HG03103 (cell line): ENCODE results near the gene TEX19.
"Not testable (repeated sequence)": the region's sequence is repeated elsewhere in the genome, so short reads cannot be mapped to it uniquely, and the experiment has no call there.

ENCODE experiments used
- ATAC-seq: cut with Tn5 transposase; IDR thresholded peaks from one replicate; pipeline ENCODE4 v1.9.1; 2021; ENCODE audit warnings: low read depth; ENCODE audit not compliant: unreplicated experiment

Gene TEX19

GRCh38 chr17:82333279-82334171 lies 25.5 kb upstream of the TEX19 start, which contains the start of gene SECTM1:
TSS of gene SECTM1 (minus strand) at chr17:82333766. CDS start at chr17:82327240, 6,526 bp downstream.
- no peak for ATAC-seq

- ATAC-seq = no peak
Measured at GRCh38 chr17:82334204-82334621, 24.8 kb upstream of the TEX19 start.

GRCh38 chr17:82334622-82335394 lies 24.2 kb upstream of the TEX19 start:
- no peak for ATAC-seq

GRCh38 chr17:82338858-82339633 lies 20.0 kb upstream of the TEX19 start:
- ATAC-seq = no peak

- no peak for ATAC-seq
Measured at GRCh38 chr17:82339634-82340580, 19.1 kb upstream of the TEX19 start.

GRCh38 chr17:82342361-82343079 lies 16.5 kb upstream of the TEX19 start:
- ATAC-seq = no peak

- ATAC-seq = no peak
Measured at GRCh38 chr17:82343560-82343959, 15.5 kb upstream of the TEX19 start.

GRCh38 chr17:82344175-82344907 lies 14.7 kb upstream of the TEX19 start:
- no peak for ATAC-seq

GRCh38 chr17:82345151-82345976 lies 13.7 kb upstream of the TEX19 start:
- ATAC-seq = no peak

GRCh38 chr17:82346342-82347300 lies 12.4 kb upstream of the TEX19 start:
- ATAC-seq = no peak

GRCh38 chr17:82347994-82348393 lies 11.1 kb upstream of the TEX19 start:
- not testable (repeated sequence) for ATAC-seq

GRCh38 chr17:82348434-82348833 lies 10.6 kb upstream of the TEX19 start:
- ATAC-seq = no peak

- no peak for ATAC-seq
Measured at GRCh38 chr17:82348866-82349265, 10.2 kb upstream of the TEX19 start.

GRCh38 chr17:82349287-82349701 lies 9.8 kb upstream of the TEX19 start:
- no peak for ATAC-seq

- ATAC-seq = no peak
Measured at GRCh38 chr17:82350182-82351030, 8.6 kb upstream of the TEX19 start.
